ENCODE results near the gene DUSP8. TPM values are rescaled to one million over a fixed set of nuclear protein-coding genes. Genes with fewer than 3 reads are reported as not detected.
"Not testable (repeated sequence)": the region's sequence is repeated elsewhere in the genome, so short reads cannot be mapped to it uniquely, and the experiment has no call there.

DUSP8 gene
- total RNA-seq, 2 donors from 2014 or later = 79.5 to 90.1 TPM

GRCh38 chr11:1513326-1514296 is 58.5 kb downstream of the DUSP8 start:
- Mint-ChIP-seq H3K27me3 (no peaks in the 10 kb centered on the region), H3K4me1 (peaks cover 56% of the 10 kb centered on the region), H3K4me3 (peak overlapping the region; percentile 39), H3K27ac (no peak overlapping the region), H3K36me3 (ENCODE audit: low read depth) (no peaks in the 10 kb centered on the region)
- H3K9me3 ChIP-seq (ENCODE audit: control insufficient read depth, low read length, poor library complexity, severe bottlenecking) = no peaks in the 10 kb centered on the region
- no peak for DNase-seq
- ATAC-seq = no peak

GRCh38 chr11:1512531-1513258 is 59.4 kb downstream of the DUSP8 start:
- Mint-ChIP-seq H3K4me1 (peaks cover 55% of the 10 kb centered on the region), H3K27ac (peak overlapping the region; percentile 37)
- not testable (repeated sequence) for H3K27me3 Mint-ChIP-seq; H3K36me3 Mint-ChIP-seq (ENCODE audit: low read depth); H3K4me3 Mint-ChIP-seq; H3K9me3 ChIP-seq (ENCODE audit: control insufficient read depth, low read length, poor library complexity, severe bottlenecking); DNase-seq; ATAC-seq

- DNase-seq (no peak), ATAC-seq (no peak)
- H3K27me3 Mint-ChIP-seq = no peaks in the 10 kb centered on the region
- no peak overlapping the region for H3K4me3 Mint-ChIP-seq
- peaks cover 51% of the 10 kb centered on the region for H3K4me1 Mint-ChIP-seq
- H3K27ac Mint-ChIP-seq = peak overlapping the region; percentile 37
- no peaks in the 10 kb centered on the region for H3K36me3 Mint-ChIP-seq (ENCODE audit: low read depth)
- no peaks in the 10 kb centered on the region for H3K9me3 ChIP-seq (ENCODE audit: control insufficient read depth, low read length, poor library complexity, severe bottlenecking)
These were observed 60.1 kb downstream of the DUSP8 start for GRCh38 chr11:1511937-1512496.

GRCh38 chr11:1510928-1511327 is 61.1 kb downstream of the DUSP8 start:
- DNase-seq = no peak
- H3K4me1 Mint-ChIP-seq = peaks cover 46% of the 10 kb centered on the region
- no peaks in the 10 kb centered on the region for H3K9me3 ChIP-seq (ENCODE audit: control insufficient read depth, low read length, poor library complexity, severe bottlenecking)
- ATAC-seq = no peak
- H3K27ac Mint-ChIP-seq = no peak overlapping the region
- H3K36me3 Mint-ChIP-seq (ENCODE audit: low read depth) = no peaks in the 10 kb centered on the region
- H3K27me3 Mint-ChIP-seq = no peaks in the 10 kb centered on the region
- H3K4me3 Mint-ChIP-seq = no peak overlapping the region

- H3K27me3 Mint-ChIP-seq; H3K9me3 ChIP-seq (ENCODE audit: control insufficient read depth, low read length, poor library complexity, severe bottlenecking); ATAC-seq; H3K4me3 Mint-ChIP-seq; DNase-seq; H3K27ac Mint-ChIP-seq; H3K36me3 Mint-ChIP-seq (ENCODE audit: low read depth): not testable (repeated sequence)
- H3K4me1 Mint-ChIP-seq = peaks cover 42% of the 10 kb centered on the region
These were observed 61.7 kb downstream of the DUSP8 start for GRCh38 chr11:1510351-1510750.

- no peaks in the 10 kb centered on the region for H3K27me3 Mint-ChIP-seq
- H3K4me3 Mint-ChIP-seq = peak overlapping the region; percentile 49
- no peaks in the 10 kb centered on the region for H3K9me3 ChIP-seq (ENCODE audit: control insufficient read depth, low read length, poor library complexity, severe bottlenecking)
- H3K4me1 Mint-ChIP-seq = peaks cover 41% of the 10 kb centered on the region
- no peaks in the 10 kb centered on the region for H3K36me3 Mint-ChIP-seq (ENCODE audit: low read depth)
- H3K27ac Mint-ChIP-seq = no peak overlapping the region
- no peak for ATAC-seq
- no peak for DNase-seq
These were observed 62.3 kb downstream of the DUSP8 start for GRCh38 chr11:1509626-1510255.

GRCh38 chr11:1508986-1509385 is 63.1 kb downstream of the DUSP8 start:
- Mint-ChIP-seq H3K36me3 (ENCODE audit: low read depth) (no peaks in the 10 kb centered on the region), H3K4me3 (peak overlapping the region; percentile 49), H3K27me3 (no peaks in the 10 kb centered on the region), H3K4me1 (peaks cover 36% of the 10 kb centered on the region), H3K27ac (no peak overlapping the region)
- DNase-seq (no peak), ATAC-seq (no peak)
- H3K9me3 ChIP-seq (ENCODE audit: control insufficient read depth, low read length, poor library complexity, severe bottlenecking) = no peaks in the 10 kb centered on the region

- peak overlapping the region; percentile 43 for H3K27ac Mint-ChIP-seq
- no peak for ATAC-seq
- H3K9me3 ChIP-seq (ENCODE audit: control insufficient read depth, low read length, poor library complexity, severe bottlenecking) = no peaks in the 10 kb centered on the region
- no peaks in the 10 kb centered on the region for H3K36me3 Mint-ChIP-seq (ENCODE audit: low read depth)
- H3K4me1 Mint-ChIP-seq = peaks cover 34% of the 10 kb centered on the region
- DNase-seq = no peak
- peak overlapping the region; percentile 25 for H3K4me3 Mint-ChIP-seq
- no peaks in the 10 kb centered on the region for H3K27me3 Mint-ChIP-seq
These were observed 63.6 kb downstream of the DUSP8 start for GRCh38 chr11:1508491-1508891.

GRCh38 chr11:1507381-1508140 is 64.5 kb downstream of the DUSP8 start:
- H3K4me3 Mint-ChIP-seq = peak overlapping the region; percentile 39
- peaks cover 31% of the 10 kb centered on the region for H3K4me1 Mint-ChIP-seq
- H3K27me3 Mint-ChIP-seq = no peaks in the 10 kb centered on the region
- no peak for ATAC-seq
- peak overlapping the region; percentile 43 for H3K27ac Mint-ChIP-seq
- DNase-seq = no peak
- H3K36me3 Mint-ChIP-seq (ENCODE audit: low read depth) = no peaks in the 10 kb centered on the region
- no peaks in the 10 kb centered on the region for H3K9me3 ChIP-seq (ENCODE audit: control insufficient read depth, low read length, poor library complexity, severe bottlenecking)

- Mint-ChIP-seq H3K36me3 (ENCODE audit: low read depth) (no peaks in the 10 kb centered on the region), H3K27ac (no peak overlapping the region), H3K27me3 (no peaks in the 10 kb centered on the region), H3K4me3 (no peak overlapping the region), H3K4me1 (peaks cover 28% of the 10 kb centered on the region)
- ATAC-seq (no peak), DNase-seq (no peak)
- no peaks in the 10 kb centered on the region for H3K9me3 ChIP-seq (ENCODE audit: control insufficient read depth, low read length, poor library complexity, severe bottlenecking)
These were observed 65.1 kb downstream of the DUSP8 start for GRCh38 chr11:1506981-1507380.

- peaks cover 30% of the 10 kb centered on the region for H3K4me1 Mint-ChIP-seq
- H3K9me3 ChIP-seq (ENCODE audit: control insufficient read depth, low read length, poor library complexity, severe bottlenecking) = no peaks in the 10 kb centered on the region
- H3K36me3 Mint-ChIP-seq (ENCODE audit: low read depth) = peaks cover 2% of the 10 kb centered on the region
- no peaks in the 10 kb centered on the region for H3K27me3 Mint-ChIP-seq
- no peak for ATAC-seq
- no peak for DNase-seq
- H3K4me3 Mint-ChIP-seq = no peak overlapping the region
- no peak overlapping the region for H3K27ac Mint-ChIP-seq
These were observed 66.6 kb downstream of the DUSP8 start for GRCh38 chr11:1505480-1505879.

- ATAC-seq = no peak
- peaks cover 7% of the 10 kb centered on the region for H3K36me3 Mint-ChIP-seq (ENCODE audit: low read depth)
- no peaks in the 10 kb centered on the region for H3K27me3 Mint-ChIP-seq
- H3K4me1 Mint-ChIP-seq = peaks cover 35% of the 10 kb centered on the region
- no peak for DNase-seq
- H3K4me3 Mint-ChIP-seq = no peak overlapping the region
- H3K27ac Mint-ChIP-seq = no peak overlapping the region
- H3K9me3 ChIP-seq (ENCODE audit: control insufficient read depth, low read length, poor library complexity, severe bottlenecking) = no peaks in the 10 kb centered on the region
These were observed 67.3 kb downstream of the DUSP8 start for GRCh38 chr11:1504581-1505290.
